Ishikawa (cell line): ENCODE measurements around the gene CAMTA1.

ENCODE experiments used
- CEBPB ChIP-seq: IDR thresholded peaks from 2 replicates; pipeline ENCODE4 v1.6.1; 2012
- EP300 ChIP-seq: IDR thresholded peaks from 2 replicates; pipeline ENCODE4 v1.6.1; 2012; ENCODE audit warnings: borderline replicate concordance
- RAD21 ChIP-seq: IDR thresholded peaks from 2 replicates; pipeline ENCODE4 v1.6.1; 2012; ENCODE audit warnings: low read depth
- TEAD4 ChIP-seq: IDR thresholded peaks from 2 replicates; pipeline ENCODE4 v1.6.1; 2012

DNA sequence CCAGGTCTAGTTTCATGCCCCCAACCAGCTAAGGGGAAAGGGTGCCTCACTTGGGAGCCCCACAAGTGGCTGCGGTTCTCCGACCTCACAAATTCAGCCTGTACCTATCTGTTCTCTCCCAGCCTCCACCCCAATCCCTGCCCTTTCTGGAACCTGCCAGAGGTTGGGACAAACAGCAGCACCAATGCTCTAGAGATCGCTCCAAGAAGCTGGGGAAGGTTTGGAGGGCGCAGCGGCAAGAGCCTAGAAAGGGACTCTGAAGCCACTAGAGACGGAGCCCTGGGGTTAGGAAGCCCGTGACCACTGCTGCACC lies 742.4 kb downstream of the CAMTA1 start:
- TF ChIP-seq EP300: no peak
- no peak for TF ChIP-seq CEBPB
- no peak for TF ChIP-seq TEAD4
- no peak for TF ChIP-seq RAD21
